ENCODE data around the gene OSBPL8. TPM values are rescaled to one million over a fixed set of nuclear protein-coding genes. Genes with fewer than 3 reads are reported as not detected.
A peak's percentile ranks its signal among the peaks of the same experiment; 100 is the strongest.

Gene OSBPL8, protein sequence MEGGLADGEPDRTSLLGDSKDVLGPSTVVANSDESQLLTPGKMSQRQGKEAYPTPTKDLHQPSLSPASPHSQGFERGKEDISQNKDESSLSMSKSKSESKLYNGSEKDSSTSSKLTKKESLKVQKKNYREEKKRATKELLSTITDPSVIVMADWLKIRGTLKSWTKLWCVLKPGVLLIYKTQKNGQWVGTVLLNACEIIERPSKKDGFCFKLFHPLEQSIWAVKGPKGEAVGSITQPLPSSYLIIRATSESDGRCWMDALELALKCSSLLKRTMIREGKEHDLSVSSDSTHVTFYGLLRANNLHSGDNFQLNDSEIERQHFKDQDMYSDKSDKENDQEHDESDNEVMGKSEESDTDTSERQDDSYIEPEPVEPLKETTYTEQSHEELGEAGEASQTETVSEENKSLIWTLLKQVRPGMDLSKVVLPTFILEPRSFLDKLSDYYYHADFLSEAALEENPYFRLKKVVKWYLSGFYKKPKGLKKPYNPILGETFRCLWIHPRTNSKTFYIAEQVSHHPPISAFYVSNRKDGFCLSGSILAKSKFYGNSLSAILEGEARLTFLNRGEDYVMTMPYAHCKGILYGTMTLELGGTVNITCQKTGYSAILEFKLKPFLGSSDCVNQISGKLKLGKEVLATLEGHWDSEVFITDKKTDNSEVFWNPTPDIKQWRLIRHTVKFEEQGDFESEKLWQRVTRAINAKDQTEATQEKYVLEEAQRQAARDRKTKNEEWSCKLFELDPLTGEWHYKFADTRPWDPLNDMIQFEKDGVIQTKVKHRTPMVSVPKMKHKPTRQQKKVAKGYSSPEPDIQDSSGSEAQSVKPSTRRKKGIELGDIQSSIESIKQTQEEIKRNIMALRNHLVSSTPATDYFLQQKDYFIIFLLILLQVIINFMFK
- polyA plus RNA-seq (2013, experiment 1 of 2), result 38.2 TPM
- polyA plus RNA-seq (2013, experiment 2 of 2), result 37.6 TPM

DNA sequence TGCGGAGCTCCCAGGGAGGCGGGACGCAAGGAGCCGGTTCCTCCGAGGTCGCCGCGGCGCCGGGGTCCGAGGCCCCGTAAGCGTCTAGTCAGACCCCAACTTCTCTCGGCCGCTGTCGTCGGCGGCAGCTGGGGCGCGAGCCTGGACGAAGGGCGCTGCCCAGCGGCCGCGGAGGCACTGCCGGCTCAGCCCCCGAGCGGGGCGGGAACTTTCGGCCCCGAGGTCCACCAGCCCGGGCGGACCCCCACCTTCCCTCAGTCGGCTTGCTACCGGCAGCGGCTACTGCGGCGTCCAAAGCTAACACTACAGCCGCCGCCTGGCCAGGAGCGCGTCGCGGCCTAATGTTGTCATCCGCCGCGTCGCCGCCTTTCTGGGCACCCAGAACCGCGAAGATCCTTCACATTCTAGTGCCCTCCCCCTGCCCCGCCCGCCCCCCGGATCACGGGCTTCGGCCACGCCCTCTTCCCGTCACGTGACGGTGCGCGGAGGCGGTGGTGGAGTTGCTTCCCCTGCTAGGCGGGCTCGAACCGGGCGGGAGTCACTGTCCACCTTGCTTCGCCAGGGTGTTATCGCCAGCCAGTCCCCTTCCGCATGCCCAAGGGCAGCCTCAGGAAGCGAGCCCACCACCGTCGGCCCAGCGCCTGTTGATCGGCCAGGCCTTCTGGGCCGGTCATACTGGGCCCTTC, at the start of gene OSBPL8:
TSS of gene OSBPL8 (minus strand) at position 372 of the 686 bp plus-strand sequence. CDS start 72,220 bp downstream, outside the sequence.
- H3K4me3 ChIP-seq (ENCODE audit: insufficient read depth in 1 of 2, low read depth in 1 of 2, low read length in 2 of 2), result peak within 1 kb of the TSS; percentile 85 to 99
- H2AK5ac ChIP-seq (ENCODE audit: low read length, severe bottlenecking), result no peak within 1 kb of the TSS
- H2BK5ac ChIP-seq (ENCODE audit: low read depth, low read length, poor library complexity, severe bottlenecking), result peak within 1 kb of the TSS; percentile 8
- peak within 1 kb of the TSS; percentile 85 for H3K27ac ChIP-seq (ENCODE audit: low read length, poor library complexity, severe bottlenecking)
- no peaks in the 10 kb centered on the region for H3K9me3 ChIP-seq (ENCODE audit: control insufficient read depth, low read length)
- no peaks in the 10 kb centered on the region for H3K4me1 ChIP-seq (ENCODE audit: control insufficient read depth, insufficient read depth, low read depth, low read length)
- peak; percentile 93 for DNase-seq
- peak within 1 kb of the TSS; percentile 94 to 96 for H3K18ac ChIP-seq (ENCODE audit: low read depth in 1 of 2, low read length in 2 of 2)
- peak within 1 kb of the TSS; percentile 93 for H2BK15ac ChIP-seq (ENCODE audit: low read depth, poor library complexity, severe bottlenecking)
- peak within 1 kb of the TSS; percentile 79 for H2BK120ac ChIP-seq (ENCODE audit: low read depth, low read length)
- peak within 1 kb of the TSS; percentile 93 for H3K9ac ChIP-seq (ENCODE audit: low read length)
- H4K91ac ChIP-seq (ENCODE audit: low read length), result peak within 1 kb of the TSS; percentile 85
- peak within 1 kb of the TSS in 1 of 2 experiments; percentile 96 for H3K23ac ChIP-seq (ENCODE audit: low read length in 2 of 2)
- H4K8ac ChIP-seq (ENCODE audit: low read length), result peak within 1 kb of the TSS; percentile 96
- peak within 1 kb of the TSS in 1 of 2 experiments; percentile 89 for H3K14ac ChIP-seq (ENCODE audit: low read length in 2 of 2)
- peak within 1 kb of the TSS; percentile 68 for H2AFZ ChIP-seq (ENCODE audit: low read depth, low read length)
- H3K27me3 ChIP-seq (ENCODE audit: control insufficient read depth in 1 of 2, insufficient read depth in 1 of 2, low read length in 2 of 2), result no peaks in the 10 kb centered on the region
- WGBS, result 0% methylated on average over 64 of the region's 76 CpGs
- H3K4ac ChIP-seq (ENCODE audit: low read depth in 1 of 2, low read length in 2 of 2), result peak within 1 kb of the TSS; percentile 91 to 92
- peak within 1 kb of the TSS; percentile 88 for H3K4me2 ChIP-seq (ENCODE audit: low read length, poor library complexity, severe bottlenecking)
- H3K36me3 ChIP-seq (ENCODE audit: control insufficient read depth in 1 of 2, insufficient read depth in 2 of 2, low read depth in 1 of 2, low read length in 2 of 2), result no peaks in the 10 kb centered on the region
- peaks cover 6% of the 10 kb centered on the region for H3K79me1 ChIP-seq (replicated peaks; ENCODE audit: low read length, poor library complexity, severe bottlenecking)
- peak within 1 kb of the TSS; percentile 54 to 92 for H2BK12ac ChIP-seq (ENCODE audit: low read length in 2 of 2)

DNA sequence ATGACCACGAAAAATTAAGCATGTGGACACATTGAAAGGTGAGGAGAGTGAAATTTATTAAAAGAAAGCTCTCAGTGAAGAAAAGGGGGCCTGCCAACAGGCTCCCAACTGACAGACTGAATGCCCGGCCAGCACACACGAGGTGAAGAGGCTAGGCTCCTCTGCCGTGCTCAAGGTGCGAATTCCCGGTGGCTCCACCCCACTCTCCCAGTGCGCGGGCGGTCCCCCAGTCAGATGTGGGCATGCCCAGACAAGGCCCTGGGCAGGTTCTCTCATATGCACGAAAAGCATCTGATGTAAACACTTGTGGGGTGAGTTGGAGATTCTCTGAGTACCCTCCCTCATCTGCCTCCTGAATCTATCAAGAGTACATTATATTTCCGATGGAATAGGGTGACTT, 48.5 kb upstream of the OSBPL8 start:
- Histone ChIP-seq H2BK12ac (ENCODE audit: low read length in 2 of 2) (no peak overlapping the region), H3K23ac (ENCODE audit: low read length in 2 of 2) (no peak overlapping the region), H3K79me1 (replicated peaks; ENCODE audit: low read length, poor library complexity, severe bottlenecking) (no peaks in the 10 kb centered on the region), H3K9me3 (ENCODE audit: control insufficient read depth, low read length) (no peaks in the 10 kb centered on the region), H2AFZ (ENCODE audit: low read depth, low read length) (no peak overlapping the region), H3K27ac (ENCODE audit: low read length, poor library complexity, severe bottlenecking) (no peak overlapping the region), H3K9ac (ENCODE audit: low read length) (no peak overlapping the region), H3K4ac (ENCODE audit: low read depth in 1 of 2, low read length in 2 of 2) (no peak overlapping the region), H3K4me1 (ENCODE audit: control insufficient read depth, insufficient read depth, low read depth, low read length) (no peaks in the 10 kb centered on the region), H3K4me2 (ENCODE audit: low read length, poor library complexity, severe bottlenecking) (no peak overlapping the region), H3K18ac (ENCODE audit: low read depth in 1 of 2, low read length in 2 of 2) (peak overlapping the region in 1 of 2 experiments; percentile 40), H3K14ac (ENCODE audit: low read length in 2 of 2) (no peak overlapping the region), H2AK5ac (ENCODE audit: low read length, severe bottlenecking) (no peak overlapping the region), H2BK5ac (ENCODE audit: low read depth, low read length, poor library complexity, severe bottlenecking) (no peak overlapping the region), H2BK15ac (ENCODE audit: low read depth, poor library complexity, severe bottlenecking) (no peak overlapping the region), H3K27me3 (ENCODE audit: control insufficient read depth in 1 of 2, insufficient read depth in 1 of 2, low read length in 2 of 2) (no peaks in the 10 kb centered on the region), H2BK120ac (ENCODE audit: low read depth, low read length) (no peak overlapping the region), H4K91ac (ENCODE audit: low read length) (no peak overlapping the region), H3K4me3 (ENCODE audit: insufficient read depth in 1 of 2, low read depth in 1 of 2, low read length in 2 of 2) (no peak overlapping the region), H4K8ac (ENCODE audit: low read length) (no peak overlapping the region), H3K36me3 (ENCODE audit: control insufficient read depth in 1 of 2, insufficient read depth in 2 of 2, low read depth in 1 of 2, low read length in 2 of 2) (no peaks in the 10 kb centered on the region)
- 92% methylated on average over 10 of the region's 11 CpGs for WGBS
- DNase-seq, result no peak

DNA sequence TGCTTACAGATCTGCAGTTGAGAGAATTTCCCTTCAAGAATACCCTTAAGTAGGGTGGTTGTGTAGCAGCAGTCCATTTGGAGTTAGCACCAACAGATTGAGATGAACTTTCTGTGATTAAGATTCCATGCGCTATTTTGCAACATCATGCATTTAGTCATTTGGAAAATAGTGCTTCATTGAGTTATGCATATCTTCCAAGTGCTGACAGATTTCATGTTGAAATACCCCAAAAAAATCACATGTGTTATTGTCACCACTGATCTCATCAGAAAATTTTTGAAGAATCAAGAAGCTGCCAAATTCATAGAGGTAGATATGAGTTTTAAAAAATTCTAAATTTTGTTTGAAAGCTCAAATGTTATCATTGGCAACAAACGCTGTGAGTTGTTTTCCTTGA, 35.5 kb upstream of the OSBPL8 start:
- H4K91ac ChIP-seq (ENCODE audit: low read length), result no peak overlapping the region
- H3K4me2 ChIP-seq (ENCODE audit: low read length, poor library complexity, severe bottlenecking), result no peak overlapping the region
- H2BK120ac ChIP-seq (ENCODE audit: low read depth, low read length), result no peak overlapping the region
- H3K27me3 ChIP-seq (ENCODE audit: control insufficient read depth in 1 of 2, insufficient read depth in 1 of 2, low read length in 2 of 2), result no peaks in the 10 kb centered on the region
- no peak overlapping the region for H2BK15ac ChIP-seq (ENCODE audit: low read depth, poor library complexity, severe bottlenecking)
- H2BK12ac ChIP-seq (ENCODE audit: low read length in 2 of 2), result no peak overlapping the region
- no peak overlapping the region for H2AFZ ChIP-seq (ENCODE audit: low read depth, low read length)
- H3K14ac ChIP-seq (ENCODE audit: low read length in 2 of 2), result no peak overlapping the region
- no peak overlapping the region for H4K8ac ChIP-seq (ENCODE audit: low read length)
- H2AK5ac ChIP-seq (ENCODE audit: low read length, severe bottlenecking), result no peak overlapping the region
- no peak overlapping the region for H3K4ac ChIP-seq (ENCODE audit: low read depth in 1 of 2, low read length in 2 of 2)
- no peak overlapping the region for H3K4me3 ChIP-seq (ENCODE audit: insufficient read depth in 1 of 2, low read depth in 1 of 2, low read length in 2 of 2)
- no peaks in the 10 kb centered on the region for H3K79me1 ChIP-seq (replicated peaks; ENCODE audit: low read length, poor library complexity, severe bottlenecking)
- no peak overlapping the region for H3K23ac ChIP-seq (ENCODE audit: low read length in 2 of 2)
- no peak overlapping the region for H2BK5ac ChIP-seq (ENCODE audit: low read depth, low read length, poor library complexity, severe bottlenecking)
- H3K9me3 ChIP-seq (ENCODE audit: control insufficient read depth, low read length), result no peaks in the 10 kb centered on the region
- H3K4me1 ChIP-seq (ENCODE audit: control insufficient read depth, insufficient read depth, low read depth, low read length), result no peaks in the 10 kb centered on the region
- DNase-seq, result no peak
- H3K36me3 ChIP-seq (ENCODE audit: control insufficient read depth in 1 of 2, insufficient read depth in 2 of 2, low read depth in 1 of 2, low read length in 2 of 2), result no peaks in the 10 kb centered on the region
- no peak overlapping the region for H3K27ac ChIP-seq (ENCODE audit: low read length, poor library complexity, severe bottlenecking)
- no peak overlapping the region for H3K18ac ChIP-seq (ENCODE audit: low read depth in 1 of 2, low read length in 2 of 2)
- WGBS, result 90% methylated on average over 1 of the region's 2 CpGs
- peak overlapping the region; percentile 12 for H3K9ac ChIP-seq (ENCODE audit: low read length)
